HG02938 (cell line): ENCODE data around the gene SLC43A1.
A peak's percentile ranks its signal among the peaks of the same experiment; 100 is the strongest.
"Not testable (repeated sequence)": the region's sequence is repeated elsewhere in the genome, so short reads cannot be mapped to it uniquely, and the experiment has no call there.

Source experiments
- ATAC-seq: cut with Tn5 transposase; IDR thresholded peaks from one replicate; pipeline ENCODE4 v1.9.1; 2021; ENCODE audit warnings: mild to moderate bottlenecking, moderate library complexity; ENCODE audit not compliant: unreplicated experiment

The SLC43A1 gene

DNA sequence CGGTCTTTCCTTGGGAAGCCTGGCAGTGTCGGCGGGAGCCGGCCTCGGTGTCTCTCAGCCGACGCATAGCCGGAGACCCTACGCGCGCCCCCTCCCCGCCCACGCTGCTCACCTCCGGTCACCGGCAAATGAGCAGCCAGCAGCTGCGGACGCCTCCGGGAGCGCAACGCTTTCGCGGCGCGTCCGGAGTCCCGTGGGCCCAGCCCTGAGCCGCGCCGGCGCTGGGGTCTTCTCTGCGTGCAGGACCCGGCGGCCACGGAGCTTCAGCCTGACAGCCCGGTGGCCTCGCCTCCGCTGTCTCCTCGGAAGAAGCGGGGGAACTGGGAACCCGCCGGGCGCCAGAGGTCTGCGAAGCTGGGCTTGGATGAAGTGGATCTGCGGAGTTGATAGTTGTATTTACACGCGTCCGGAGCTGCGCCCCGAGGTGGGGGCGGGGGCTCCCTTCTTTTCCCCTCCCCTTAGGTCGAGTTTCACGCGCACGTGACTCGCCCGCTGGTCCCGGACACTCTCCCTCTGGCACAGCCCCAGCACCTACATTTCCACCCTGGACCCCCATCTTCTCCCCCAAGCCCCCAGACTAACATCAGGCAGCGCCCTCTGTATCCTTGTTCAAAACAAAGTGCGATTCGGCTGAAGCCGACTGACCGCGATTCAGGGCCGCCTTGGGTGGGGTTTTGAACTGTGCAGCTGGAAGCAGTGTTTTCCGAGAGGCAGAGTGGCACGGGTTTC, at the start of gene SLC43A1:
Gene SLC43A1, minus strand, starts transcription at position 371 of the 729 bp plus-strand sequence. CDS start 1,591 bp downstream, outside the sequence.
- peak; percentile 36 for ATAC-seq

- no peak for ATAC-seq
These were observed 47.1 kb upstream of the SLC43A1 start for GRCh38 chr11:57562596-57562995.

DNA sequence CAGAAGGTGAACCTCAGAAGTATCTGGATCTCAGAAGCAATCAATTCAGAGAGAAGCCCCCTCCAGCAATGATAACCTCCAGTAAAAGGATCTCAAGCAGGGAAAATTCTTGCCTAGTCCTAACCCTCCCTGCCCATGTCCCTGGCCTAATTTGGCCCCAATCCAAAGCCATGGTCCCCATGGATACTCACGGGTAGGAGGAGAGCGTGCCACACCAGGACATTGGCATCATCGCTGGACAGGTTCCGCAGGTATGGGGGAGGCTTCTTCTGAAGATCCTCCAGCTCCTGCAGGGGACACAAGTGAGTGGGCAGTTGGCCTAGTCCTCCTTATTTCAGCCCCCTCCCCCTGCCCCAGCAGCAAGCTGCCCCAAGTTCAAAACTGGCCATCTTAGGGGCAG, 44.6 kb upstream of the SLC43A1 start:
- no peak for ATAC-seq

DNA sequence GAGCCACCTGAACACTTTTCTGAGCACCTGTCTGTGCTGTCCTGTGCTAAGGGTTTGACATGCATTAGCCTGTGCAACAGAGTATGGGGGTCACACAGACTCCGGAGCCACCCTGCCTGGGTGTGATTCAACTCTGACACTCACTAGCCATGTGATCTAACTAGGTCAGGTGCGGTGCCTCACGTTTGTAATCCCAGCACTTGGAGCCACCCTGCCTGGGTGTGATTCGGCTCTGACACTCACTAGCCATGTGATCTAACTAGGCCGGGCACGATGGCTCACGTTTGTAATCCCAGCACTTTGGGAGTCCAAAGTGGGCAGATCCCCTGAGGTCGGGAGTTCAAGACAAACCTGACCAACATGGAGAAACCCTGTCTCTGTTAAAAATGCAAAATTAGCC, 40.5 kb upstream of the SLC43A1 start:
- no peak for ATAC-seq

- ATAC-seq: no peak
These were observed 39.9 kb upstream of the SLC43A1 start for GRCh38 chr11:57555393-57555792.

GRCh38 chr11:57552479-57552878, 37.0 kb upstream of the SLC43A1 start:
- no peak for ATAC-seq

DNA sequence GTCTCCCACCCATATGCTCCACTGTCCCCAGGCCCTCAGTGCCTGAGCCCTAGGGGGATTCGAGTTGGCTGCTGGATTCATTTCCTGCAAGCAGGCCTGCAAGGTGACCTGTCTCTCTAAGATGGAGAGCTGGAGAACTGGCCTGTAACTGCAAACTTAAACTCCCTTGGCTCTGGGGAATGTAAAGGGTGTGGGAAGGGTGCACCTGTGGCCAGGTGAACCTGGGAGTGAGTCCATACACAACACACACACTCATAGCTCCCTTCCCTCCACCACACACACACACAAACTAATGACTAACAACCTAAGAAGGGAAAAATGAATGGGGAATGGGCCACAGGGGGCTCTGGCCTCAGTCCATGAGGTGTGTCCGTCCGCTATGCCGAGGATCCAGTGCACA, 36.4 kb upstream of the SLC43A1 start:
- ATAC-seq: no peak

- no peak for ATAC-seq
These were observed 34.5 kb upstream of the SLC43A1 start for GRCh38 chr11:57549983-57550382.

- ATAC-seq: peak; percentile 78
These were observed 32.4 kb upstream of the SLC43A1 start for GRCh38 chr11:57547854-57548377.

DNA sequence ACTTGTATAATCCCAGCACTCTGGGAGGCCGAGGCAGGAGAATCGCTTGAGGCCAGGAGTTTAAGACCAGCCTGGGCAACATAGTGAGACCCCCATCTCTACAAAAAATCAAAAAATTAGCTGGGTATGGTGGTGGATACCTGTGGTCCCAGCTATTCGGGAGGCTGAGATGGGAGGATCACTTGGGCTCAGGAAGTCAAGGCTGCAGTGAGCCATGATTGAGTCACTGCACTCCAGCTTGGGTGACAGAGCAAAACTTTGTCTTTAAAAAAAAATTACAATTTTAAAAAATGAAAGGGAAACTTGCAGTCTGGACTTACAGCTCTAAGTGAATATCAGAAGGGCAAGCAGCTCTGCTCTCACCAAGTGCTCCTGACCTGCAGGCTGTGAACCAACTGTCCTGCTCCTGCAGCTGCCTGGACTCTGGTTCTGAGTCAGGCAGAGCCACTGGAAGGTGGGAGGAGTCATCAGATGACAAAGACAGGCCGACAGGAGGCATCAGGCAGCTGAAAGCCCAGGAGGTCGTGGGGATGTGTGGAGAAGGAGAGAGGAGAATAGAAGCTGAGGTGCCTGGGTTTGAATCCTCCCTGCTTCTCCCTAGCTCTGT, 31.5 kb upstream of the SLC43A1 start:
- ATAC-seq: peak; percentile 65

GRCh38 chr11:57546451-57546850, 30.9 kb upstream of the SLC43A1 start:
- ATAC-seq: no peak

GRCh38 chr11:57545883-57546282, 30.4 kb upstream of the SLC43A1 start:
- ATAC-seq: no peak

GRCh38 chr11:57544566-57544965, 29.1 kb upstream of the SLC43A1 start:
- no peak for ATAC-seq

DNA sequence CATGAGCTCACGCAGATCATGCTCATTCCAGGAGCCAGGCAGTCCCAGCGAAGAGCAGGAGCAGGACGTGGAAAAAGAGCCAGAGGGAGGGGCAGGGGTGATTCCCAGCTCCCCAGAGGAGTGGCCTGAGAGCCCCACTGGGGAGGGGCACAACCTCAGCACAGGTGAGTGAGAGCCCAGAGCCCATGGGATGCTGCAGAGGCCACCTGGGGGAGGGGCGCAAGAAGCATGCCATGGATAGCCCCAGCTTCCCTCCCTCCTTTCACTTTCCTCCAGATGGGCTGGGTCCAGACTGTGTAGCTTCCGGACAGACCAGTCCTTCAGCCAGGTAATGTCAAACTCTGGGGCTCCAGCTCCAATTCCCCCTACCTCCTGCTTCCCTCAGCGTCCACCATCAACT, 28.1 kb upstream of the SLC43A1 start:
- ATAC-seq: no peak

DNA sequence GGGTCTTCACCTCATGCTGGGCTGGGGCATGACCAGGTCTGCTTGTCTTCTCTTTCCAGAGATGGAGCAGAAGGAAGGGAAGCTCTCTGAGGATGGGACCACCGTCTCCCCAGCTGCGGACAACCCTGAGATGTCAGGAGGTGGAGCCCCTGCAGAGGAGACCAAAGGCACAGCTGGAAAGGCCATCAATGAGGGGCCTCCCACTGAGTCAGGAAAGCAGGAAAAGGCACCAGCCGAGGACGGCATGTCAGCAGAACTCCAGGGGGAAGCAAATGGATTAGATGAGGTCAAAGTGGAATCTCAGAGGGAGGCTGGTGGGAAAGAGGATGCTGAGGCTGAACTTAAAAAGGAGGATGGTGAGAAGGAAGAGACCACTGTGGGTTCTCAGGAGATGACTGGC, 27.1 kb upstream of the SLC43A1 start:
- no peak for ATAC-seq

GRCh38 chr11:57541169-57541568, 25.7 kb upstream of the SLC43A1 start:
- no peak for ATAC-seq

- ATAC-seq: no peak
These were observed 23.8 kb upstream of the SLC43A1 start for GRCh38 chr11:57539342-57539741.

GRCh38 chr11:57536947-57537619, 21.6 kb upstream of the SLC43A1 start, which contains the start of gene SMTNL1:
SMTNL1 (plus strand) TSS chr11:57537595; CDS start chr11:57542643, 5,048 bp downstream.
- ATAC-seq: no peak

GRCh38 chr11:57534449-57534848, 18.9 kb upstream of the SLC43A1 start:
- ATAC-seq: not testable (repeated sequence)

DNA sequence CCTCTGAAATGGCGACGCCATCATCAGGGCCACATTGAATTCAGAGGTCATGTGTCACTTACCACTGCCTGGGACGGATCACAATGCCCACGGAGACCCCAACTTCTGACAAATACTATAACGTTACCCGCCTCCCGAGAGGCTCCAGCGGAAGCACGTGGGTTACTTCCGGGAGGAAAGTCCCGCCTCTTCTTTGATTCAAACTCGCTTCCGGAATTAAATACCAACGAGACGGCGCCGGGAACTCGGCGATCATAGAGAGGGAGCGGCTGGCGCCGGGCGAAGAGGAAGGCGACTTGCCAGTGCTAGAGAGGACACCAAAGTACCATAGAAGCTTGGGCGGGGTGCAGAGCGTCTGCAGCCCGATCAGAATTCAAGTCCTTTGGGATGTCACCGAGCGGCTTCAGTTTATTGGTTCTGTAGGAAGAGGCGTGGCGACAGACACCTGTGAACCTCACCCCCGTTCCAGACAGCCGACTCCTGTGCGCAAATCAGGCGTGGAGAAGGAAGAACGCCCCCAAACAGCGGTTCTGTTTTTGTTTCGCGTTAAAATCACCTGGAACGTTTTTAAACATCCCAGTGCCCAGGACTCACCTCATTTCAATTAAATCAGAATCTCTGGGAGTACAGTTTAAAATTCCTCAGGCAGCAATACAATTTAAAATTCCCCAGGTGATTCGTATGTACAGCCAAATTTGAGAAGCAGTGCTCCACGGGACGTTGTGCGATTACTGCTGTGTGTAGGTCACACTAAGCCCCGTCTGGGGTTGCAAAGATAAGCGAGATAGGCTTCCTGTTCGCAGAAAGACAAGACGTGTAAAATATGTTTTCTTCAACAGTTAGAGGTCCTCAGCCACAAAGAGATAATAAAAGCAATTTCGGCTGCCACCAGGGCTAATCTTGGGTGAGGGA, 15.3 kb upstream of the SLC43A1 start, which contains the start of gene TIMM10:
Gene TIMM10, minus strand, starts transcription at position 159 of the 912 bp plus-strand sequence. CDS start 565 bp downstream, outside the sequence.
- ATAC-seq: peak; percentile 97
